HepG2 (cell line): ENCODE data around the gene SHE. TPM values are rescaled to one million over a fixed set of nuclear protein-coding genes. Genes with fewer than 3 reads are reported as not detected.

Source experiments
- ATAC-seq: fragments of 200-7000 bp; cut with Tn5 transposase; 3 replicates; pipeline ENCODE4 v1.9.1; 2020; ENCODE audit warnings: mild to moderate bottlenecking, moderate library complexity
- BruUV-seq: library from RNA; stranded (reverse); fragments of 400-500 nt; replicated peaks from 2 replicates; lab custom pipeline; 2021; lab: Mats Ljungman, UMichigan
- CTCF ChIA-PET: fragments of 300-600 bp; formaldehyde crosslinking; extraction: SDS; loops from one replicate; lab custom pipeline; 2021; ENCODE audit warnings: low total read pairs, inconsistent platforms, low intra/inter-chr PET ratio; lab: Yijun Ruan, JAX
- POLR2A ChIA-PET: fragments of 350-600 bp; sonication (Branson Sonifier 250); formaldehyde crosslinking; loops from one replicate; lab custom pipeline; 2020; ENCODE audit warnings: antibody characterized with exemption, inconsistent platforms; lab: Yijun Ruan, JAX
- DNase-seq: peaks from one replicate; pipeline ENCODE4 v3.0.0-alpha.2; 2015; ENCODE audit warnings: low spot score
- FAIRE-seq: peaks from 3 replicates; lab custom pipeline; 2011; peaks lifted over from hg19 to GRCh38; lab: Jason Lieb, UNC
- H2AFZ ChIP-seq: one replicate; pipeline ENCODE4 v1.6.1; 2011; ENCODE audit warnings: low read length, inconsistent platforms
- H3K27ac ChIP-seq: fragments of 300-600 bp; 3 replicates; pipeline ENCODE4 v1.8.0; 2011; ENCODE audit warnings: mixed run types, mild to moderate bottlenecking, mixed read lengths, low read length, inconsistent platforms; ENCODE audit not compliant: insufficient read depth; ENCODE audit errors: extremely low read length
- H3K27me3 ChIP-seq, 2 experiments: fragments of 200-600 bp in 1 of 2; 2 replicates in 1 of 2; 3 replicates in 1 of 2; pipeline versions ENCODE4 v1.6.0 to v1.8.0; 2011; ENCODE audit warnings: low read length in 2 of 2, mild to moderate bottlenecking in 2 of 2, moderate library complexity in 2 of 2, inconsistent platforms in 1 of 2; ENCODE audit not compliant: insufficient read depth in 2 of 2, control insufficient read depth in 1 of 2
- H3K36me3 ChIP-seq, 2 experiments: fragments of 200-600 bp in 1 of 2; replicated peaks in 1 of 2; 2 replicates in 1 of 2; 3 replicates in 1 of 2; pipeline versions ENCODE4 v1.5.1 to v1.8.0; 2011; ENCODE audit warnings: low read length in 2 of 2, inconsistent platforms in 1 of 2; ENCODE audit not compliant: insufficient read depth in 2 of 2, control insufficient read depth in 1 of 2
- H3K4me1 ChIP-seq: 2 replicates; pipeline ENCODE4 v1.5.1; 2012; ENCODE audit warnings: low read length, inconsistent platforms; ENCODE audit not compliant: insufficient read depth
- H3K4me2 ChIP-seq: 2 replicates; pipeline ENCODE4 v1.6.0; 2011; ENCODE audit warnings: low read depth, low read length, inconsistent platforms
- H3K4me3 ChIP-seq, 3 experiments: fragments of 200-600 bp in 1 of 3; sonication (generic), shearing (Covaris generic) in 1 of 3; replicated peaks in 1 of 3; 2 replicates each; pipeline ENCODE4 v1.5.1; 2011 to 2016; ENCODE audit warnings: low read length in 3 of 3, inconsistent platforms in 2 of 3, low read depth in 2 of 3, mild to moderate bottlenecking in 2 of 3, control low read depth in 1 of 3, mixed read lengths in 1 of 3; ENCODE audit not compliant: insufficient read depth in 1 of 3
- H3K79me2 ChIP-seq: one replicate; pipeline ENCODE4 v1.6.1; 2011; ENCODE audit warnings: low read length, inconsistent platforms; ENCODE audit not compliant: insufficient read depth
- H3K9ac ChIP-seq: 2 replicates; pipeline ENCODE4 v1.6.0; 2011; ENCODE audit warnings: mild to moderate bottlenecking, low read depth, low read length, inconsistent platforms; ENCODE audit not compliant: insufficient read depth
- H3K9me3 ChIP-seq: 2 replicates; pipeline ENCODE4 v1.5.1; 2012; ENCODE audit warnings: mild to moderate bottlenecking, low read length
- H4K20me1 ChIP-seq: 2 replicates; pipeline ENCODE4 v1.6.0; 2011; ENCODE audit warnings: inconsistent platforms, mild to moderate bottlenecking, low read length, moderate library complexity; ENCODE audit not compliant: insufficient read depth
- ZMAT3 ChIP-seq: sonication (generic); formaldehyde crosslinking; conservative IDR thresholded peaks from 2 replicates; pipeline ENCODE4 v1.7.0; 2021; ENCODE audit warnings: missing genetic modification reagents
- ZNF318 ChIP-seq: sonication (generic); formaldehyde crosslinking; IDR thresholded peaks from 2 replicates; pipeline ENCODE4 v1.4.0; 2020; ENCODE audit warnings: mild to moderate bottlenecking, missing genetic modification reagents
- ZNF510 ChIP-seq: sonication (generic); formaldehyde crosslinking; IDR thresholded peaks from 2 replicates; pipeline ENCODE4 v1.4.0; 2020; ENCODE audit warnings: low read depth, mild to moderate bottlenecking, missing genetic modification reagents
- ZUFSP ChIP-seq: sonication (generic); formaldehyde crosslinking; IDR thresholded peaks from 2 replicates; pipeline ENCODE4 v1.9.0; 2021; ENCODE audit warnings: missing genetic modification reagents, mild to moderate bottlenecking, borderline replicate concordance
- ZZZ3 ChIP-seq: sonication (generic); formaldehyde crosslinking; IDR thresholded peaks from 2 replicates; pipeline ENCODE4 v1.4.0; 2020; ENCODE audit warnings: missing genetic modification reagents, mild to moderate bottlenecking, borderline replicate concordance
- WGBS: methylation state at CpG from one replicate; pipeline ENCODE4 v1.1.6; 2017; ENCODE audit warnings: low lambda C conversion rate; 5-methylcytosine and 5-hydroxymethylcytosine counted together
- in situ Hi-C: cut with HindIII; loops from 2 replicates; pipeline ENCODE4 v1.10.0; 2017; ENCODE audit warnings: low pct_unique_long_range_greater_than_20kb; ENCODE audit not compliant: extremely low pct_ligation_motif_present
- intact Hi-C: fragments of 100-400 bp; cut with micrococcal nuclease; formaldehyde crosslinking; loops from one replicate; pipeline ENCODE4 v1.10.0; 2022; ENCODE audit not compliant: unreplicated experiment
- polyA plus RNA-seq, 8 experiments: library from polyadenylated mRNA; depleted of rRNA in 3 of 8; stranded (reverse) in 7 of 8; unstranded in 1 of 8; fragments of >200 nt; fragmentation: Illumina TruSeq in 4 of 8; extraction: Trizol in 4 of 8; gene quantifications; 2 replicates each; pipeline versions ENCODE4 v1.2.1 to v1.2.3, GENCODE V29; 2011 to 2016; ENCODE audit warnings: low read depth in 4 of 8, missing spikeins in 1 of 8, mixed read lengths in 1 of 8; ENCODE audit not compliant: insufficient read depth in 1 of 8
- total RNA-seq, 5 experiments: library from RNA; depleted of rRNA; stranded (reverse); fragments of >200 nt; fragmentation: Illumina TruSeq; extraction: Trizol; gene quantifications; 2 replicates each; pipeline ENCODE4 v1.2.3, GENCODE V29; 2016; ENCODE audit warnings: low read depth in 1 of 5

The SHE gene
- total and polyA plus RNA-seq, 2 of the 13 experiments (the other 11 are each of a cell fraction or from before 2014, with no cell fraction given) = not detected

GRCh38 chr1:154431586-154432373, 70.4 kb downstream of the SHE start:
- FAIRE-seq (no peak), DNase-seq (no peak), ATAC-seq (no peak)
- ChIA-PET CTCF (no interaction called here), POLR2A (interaction anchor here (0.6 to 1.2 kb wide), 3 partner anchors 8 to 46 kb away, joined by 3 to 4 read pairs (median 3); no protein-coding TSS in a partner anchor)
- Histone ChIP-seq H3K4me1 (peaks cover 25% of the 10 kb centered on the region), H3K79me2 (no peaks in the 10 kb centered on the region), H3K4me2 (no peak overlapping the region), H3K27me3 (no peaks in the 10 kb centered on the region), H3K9ac (no peak overlapping the region), H3K4me3 (no peak overlapping the region), H2AFZ (no peak overlapping the region), H3K9me3 (no peaks in the 10 kb centered on the region), H3K36me3 (no peaks in the 10 kb centered on the region; a peak in 2 of 5 replicates), H3K27ac (no peak overlapping the region), H4K20me1 (no peaks in the 10 kb centered on the region)
- 94% methylated on average over 9 of the region's 10 CpGs for WGBS
- TF ChIP-seq ZNF318 (CRISPR knock-in tag) = no peak
- TF ChIP-seq ZUFSP (CRISPR knock-in tag) = no peak
- no peak for TF ChIP-seq ZZZ3 (CRISPR knock-in tag)
- TF ChIP-seq ZMAT3 (CRISPR knock-in tag) = no peak
- no peak for TF ChIP-seq ZNF510 (CRISPR knock-in tag)
- in situ Hi-C loops = no loop called here
- intact Hi-C loops = no loop called here
- no TSS peak for BruUV-seq
